Central memory CD4-positive, alpha-beta T cell (primary cell): ENCODE measurements around the gene ARRDC3.
"Not testable (repeated sequence)": the region's sequence is repeated elsewhere in the genome, so short reads cannot be mapped to it uniquely, and the experiment has no call there.

Source experiments
- DNase-seq: peaks from one replicate; pipeline ENCODE4 v3.0.0; 2022

ARRDC3 gene

GRCh38 chr5:91359962-91360609 is 23.0 kb downstream of the ARRDC3 start:
- DNase-seq, result no peak

- DNase-seq, result no peak
These were observed 25.3 kb downstream of the ARRDC3 start for GRCh38 chr5:91357806-91358205.

GRCh38 chr5:91357012-91357634 is 26.0 kb downstream of the ARRDC3 start:
- DNase-seq, result no peak

GRCh38 chr5:91354867-91355266 is 28.2 kb downstream of the ARRDC3 start:
- not testable (repeated sequence) for DNase-seq

GRCh38 chr5:91352831-91353695 is 30.1 kb downstream of the ARRDC3 start:
- DNase-seq, result no peak

- no peak for DNase-seq
These were observed 37.7 kb downstream of the ARRDC3 start for GRCh38 chr5:91345461-91345860.

DNA sequence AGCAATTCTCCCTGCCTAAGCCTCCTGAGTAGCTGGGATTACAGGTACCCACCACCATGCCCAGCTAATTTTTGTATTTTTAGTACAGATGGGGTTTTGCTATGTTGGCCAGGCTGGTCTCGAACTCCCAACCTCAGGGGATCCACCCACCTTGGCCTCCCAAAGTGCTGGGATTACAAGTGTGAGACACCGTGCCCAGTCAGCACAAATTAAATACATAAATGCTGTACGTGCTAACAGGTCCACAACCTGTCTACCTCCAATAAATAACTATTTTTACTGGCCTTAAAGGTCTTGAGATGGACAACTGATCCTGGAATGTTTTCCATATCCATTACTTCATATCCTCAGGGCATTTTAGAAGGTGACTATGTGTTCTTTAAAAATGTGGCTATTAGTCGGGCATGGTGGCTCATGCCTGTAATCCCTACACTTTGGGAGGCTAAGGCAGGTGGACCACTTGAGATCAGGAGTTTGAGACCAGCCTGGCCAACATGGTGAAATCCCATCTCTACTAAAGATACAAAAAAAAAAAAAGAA is 38.4 kb downstream of the ARRDC3 start:
- not testable (repeated sequence) for DNase-seq

DNA sequence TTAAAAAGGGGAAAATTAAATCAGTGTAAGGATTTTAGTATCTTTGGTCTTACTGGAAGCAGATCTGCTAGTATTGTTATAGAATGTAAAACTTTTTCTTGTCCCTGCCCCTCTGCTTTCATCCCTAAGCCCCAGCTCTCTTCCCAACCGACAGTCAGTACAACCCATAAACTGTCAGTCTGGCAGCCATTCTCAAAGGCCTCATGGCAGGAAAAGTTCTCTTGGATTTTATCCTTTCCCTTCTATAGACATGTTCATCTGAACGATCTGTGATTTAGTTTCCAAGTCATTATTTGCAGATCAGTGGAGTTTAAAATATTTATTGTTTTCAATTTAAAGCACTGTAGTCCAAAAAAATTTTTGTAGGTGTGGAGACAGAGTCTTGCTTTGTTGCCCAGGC is 39.2 kb downstream of the ARRDC3 start:
- DNase-seq, result no peak

- not testable (repeated sequence) for DNase-seq
These were observed 40.2 kb downstream of the ARRDC3 start for GRCh38 chr5:91342931-91343330.

- no peak for DNase-seq
These were observed 42.0 kb downstream of the ARRDC3 start for GRCh38 chr5:91341154-91341553.

GRCh38 chr5:91340532-91340931 is 42.6 kb downstream of the ARRDC3 start:
- DNase-seq, result no peak

- DNase-seq, result no peak
These were observed 43.9 kb downstream of the ARRDC3 start for GRCh38 chr5:91339063-91339705.

DNA sequence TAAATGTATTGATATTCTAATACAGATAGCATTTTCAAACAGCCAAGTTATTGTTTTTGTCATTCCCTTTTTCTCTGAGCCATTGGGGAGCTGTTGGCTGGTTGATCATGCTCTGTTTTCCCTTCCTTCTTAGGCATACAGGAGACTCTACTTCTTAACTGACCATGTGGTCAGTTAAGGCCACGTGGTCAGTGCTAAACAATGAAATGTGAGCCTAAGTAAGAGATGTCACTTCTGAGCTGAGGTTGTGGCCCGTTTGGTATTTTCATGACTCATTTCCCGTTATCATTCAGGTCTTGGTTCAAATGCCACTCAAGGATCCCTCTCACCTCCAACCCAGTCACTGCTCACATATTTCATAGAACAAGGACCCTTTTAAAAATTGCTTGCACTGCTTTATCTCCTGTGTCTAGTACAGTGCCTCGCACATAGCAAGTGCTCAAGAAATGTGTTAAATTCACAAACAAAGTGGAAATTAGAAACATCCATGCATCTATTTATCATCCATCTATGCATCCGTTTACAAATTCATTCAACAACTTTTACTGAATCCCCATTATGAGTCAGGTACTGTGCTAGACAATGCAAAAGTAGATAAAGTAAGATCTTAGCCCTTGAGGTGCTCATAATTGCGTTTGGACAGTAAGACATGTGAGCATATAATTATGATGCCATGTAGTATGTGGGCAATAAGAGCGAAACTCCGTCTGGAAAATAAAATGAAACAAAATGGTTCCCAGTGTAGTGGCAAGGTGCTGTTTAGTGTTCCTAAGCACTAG is 50.7 kb downstream of the ARRDC3 start:
- no peak for DNase-seq

GRCh38 chr5:91331705-91332104 is 51.4 kb downstream of the ARRDC3 start:
- DNase-seq, result no peak

GRCh38 chr5:91329283-91329682 is 53.8 kb downstream of the ARRDC3 start:
- no peak for DNase-seq

GRCh38 chr5:91328743-91329142 is 54.4 kb downstream of the ARRDC3 start:
- DNase-seq, result no peak

- DNase-seq, result not testable (repeated sequence)
These were observed 60.1 kb downstream of the ARRDC3 start for GRCh38 chr5:91322981-91323380.

GRCh38 chr5:91319667-91320066 is 63.5 kb downstream of the ARRDC3 start:
- no peak for DNase-seq

- peak; percentile 41 for DNase-seq
These were observed 64.4 kb downstream of the ARRDC3 start for GRCh38 chr5:91318724-91319123.
